DND-41 (cell line): ENCODE results near the gene NRF1.

Experiments used
- ATAC-seq: fragments of 200-7000 bp; cut with Tn5 transposase; 3 replicates; pipeline ENCODE4 v1.9.1; 2021; ENCODE audit warnings: low read depth; ENCODE audit not compliant: insufficient read depth
- DNase-seq: peaks from one replicate; pipeline ENCODE4 v3.0.0-alpha.2; 2020
- H2AFZ ChIP-seq: 2 replicates; pipeline ENCODE4 v1.6.0; 2012; ENCODE audit warnings: low read depth, low read length
- H3K27ac ChIP-seq: 2 replicates; pipeline ENCODE4 v1.5.1; 2012; ENCODE audit warnings: low read length, inconsistent platforms
- H3K27me3 ChIP-seq: fragments of 200-600 bp; sonication (generic); 2 replicates; pipeline ENCODE4 v1.6.0; 2012; ENCODE audit warnings: low read length, mild to moderate bottlenecking, inconsistent platforms; ENCODE audit not compliant: insufficient read depth, poor library complexity
- H3K36me3 ChIP-seq: 2 replicates; pipeline ENCODE4 v1.5.1; 2012; ENCODE audit warnings: low read length, inconsistent platforms; ENCODE audit not compliant: insufficient read depth
- H3K4me1 ChIP-seq: 2 replicates; pipeline ENCODE4 v1.5.1; 2012; ENCODE audit warnings: mild to moderate bottlenecking, low read length; ENCODE audit not compliant: insufficient read depth
- H3K4me2 ChIP-seq: 2 replicates; pipeline ENCODE4 v1.6.0; 2012; ENCODE audit warnings: mild to moderate bottlenecking, moderate library complexity, low read length, inconsistent platforms; ENCODE audit not compliant: insufficient read depth
- H3K4me3 ChIP-seq, 2 experiments: fragments of 200-600 bp in 1 of 2; shearing (Covaris generic) in 1 of 2; 2 replicates each; pipeline ENCODE4 v1.5.1; 2012 to 2016; ENCODE audit warnings: inconsistent platforms in 2 of 2, low read length in 2 of 2, mild to moderate bottlenecking in 2 of 2, low read depth in 1 of 2, moderate library complexity in 1 of 2
- H3K79me2 ChIP-seq: 2 replicates; pipeline ENCODE4 v1.6.0; 2012; ENCODE audit warnings: low read length, inconsistent platforms; ENCODE audit not compliant: insufficient read depth
- H3K9ac ChIP-seq: 2 replicates; pipeline ENCODE4 v1.6.0; 2012; ENCODE audit warnings: low read depth, mild to moderate bottlenecking, inconsistent platforms, low read length, moderate library complexity
- H3K9me3 ChIP-seq: 2 replicates; pipeline ENCODE4 v1.5.1; 2012; ENCODE audit warnings: low read length, moderate library complexity, mild to moderate bottlenecking, inconsistent platforms; ENCODE audit not compliant: insufficient read depth, severe bottlenecking
- H4K20me1 ChIP-seq: 2 replicates; pipeline ENCODE4 v1.6.0; 2012; ENCODE audit warnings: low read length; ENCODE audit not compliant: insufficient read depth
- CTCF ChIP-seq: IDR thresholded peaks from 2 replicates; pipeline ENCODE4 v1.5.1; 2012; ENCODE audit warnings: borderline replicate concordance, low read length, moderate library complexity, mild to moderate bottlenecking; ENCODE audit not compliant: poor library complexity, severe bottlenecking; ENCODE audit errors: extremely low read depth
- EZH2 ChIP-seq: IDR thresholded peaks from 3 replicates; pipeline ENCODE4 v1.6.1; 2012; ENCODE audit warnings: borderline replicate concordance, low read depth, mild to moderate bottlenecking, moderate library complexity, low read length, inconsistent platforms; ENCODE audit not compliant: severe bottlenecking

NRF1 gene

GRCh38 chr7:129746857-129747529 lies 135.5 kb downstream of the NRF1 start:
- DNase-seq (no peak), ATAC-seq (no peak)
- Histone ChIP-seq H3K4me2 (no peak overlapping the region), H3K79me2 (no peaks in the 10 kb centered on the region), H4K20me1 (no peaks in the 10 kb centered on the region), H3K27ac (no peak overlapping the region), H3K4me3 (no peak overlapping the region), H3K36me3 (peaks cover 83% of the 10 kb centered on the region), H3K4me1 (no peaks in the 10 kb centered on the region), H3K9ac (no peak overlapping the region), H3K9me3 (no peaks in the 10 kb centered on the region), H3K27me3 (no peaks in the 10 kb centered on the region), H2AFZ (no peak overlapping the region)
- TF ChIP-seq EZH2, result no peak
- no peak for TF ChIP-seq CTCF

- Histone ChIP-seq H3K27ac (no peak overlapping the region), H3K36me3 (peaks cover 73% of the 10 kb centered on the region), H3K79me2 (no peaks in the 10 kb centered on the region), H4K20me1 (no peaks in the 10 kb centered on the region), H3K4me1 (no peaks in the 10 kb centered on the region), H3K9me3 (no peaks in the 10 kb centered on the region), H3K4me2 (no peak overlapping the region), H3K4me3 (no peak overlapping the region), H2AFZ (no peak overlapping the region), H3K9ac (no peak overlapping the region), H3K27me3 (no peaks in the 10 kb centered on the region)
- TF ChIP-seq CTCF, result no peak
- TF ChIP-seq EZH2, result no peak
- ATAC-seq (no peak), DNase-seq (no peak)
Measured at GRCh38 chr7:129748356-129749109, 137.0 kb downstream of the NRF1 start.

- no peak for ATAC-seq
- Histone ChIP-seq H2AFZ (no peak overlapping the region), H3K4me2 (no peak overlapping the region), H3K36me3 (peaks cover 67% of the 10 kb centered on the region), H3K9me3 (no peaks in the 10 kb centered on the region), H3K4me3 (no peak overlapping the region), H3K4me1 (no peaks in the 10 kb centered on the region), H3K27ac (no peak overlapping the region), H3K27me3 (no peaks in the 10 kb centered on the region), H4K20me1 (no peaks in the 10 kb centered on the region), H3K79me2 (no peaks in the 10 kb centered on the region), H3K9ac (no peak overlapping the region)
- TF ChIP-seq EZH2, result no peak
- no peak for DNase-seq
Measured at GRCh38 chr7:129750091-129750490, 138.6 kb downstream of the NRF1 start.

GRCh38 chr7:129750501-129750900 lies 139.0 kb downstream of the NRF1 start:
- TF ChIP-seq EZH2 (no peak), CTCF (no peak)

More at GRCh38 chr7:129750501-129750900, 139.0 kb downstream of the NRF1 start:
- ATAC-seq, result no peak
- Histone ChIP-seq H4K20me1 (no peaks in the 10 kb centered on the region), H3K27me3 (no peaks in the 10 kb centered on the region), H3K9me3 (no peaks in the 10 kb centered on the region), H2AFZ (no peak overlapping the region), H3K36me3 (peaks cover 68% of the 10 kb centered on the region), H3K4me3 (no peak overlapping the region), H3K4me2 (no peak overlapping the region), H3K27ac (no peak overlapping the region), H3K4me1 (no peaks in the 10 kb centered on the region), H3K79me2 (no peaks in the 10 kb centered on the region), H3K9ac (no peak overlapping the region)
- no peak for DNase-seq
